ENCODE results near the gene ZNF285.

- TF ChIP-seq CTCF (IDR thresholded peaks at IDR 0.05 in 2 of 3, conservative IDR thresholded peaks at IDR 0.05 in 1 of 3; ENCODE audit: borderline replicate concordance in 1 of 3, insufficient read depth in 1 of 3, low read depth in 2 of 3, low read length in 2 of 3) (no peak), SIN3A (IDR thresholded peaks at IDR 0.05; ENCODE audit: low read depth) (no peak), EZH2phosphoT487 (IDR thresholded peaks at IDR 0.05; ENCODE audit: borderline replicate concordance) (no peak)
Observed at GRCh38 chr19:44430956-44431355, 29.5 kb upstream of the ZNF285 start.
